ENCODE measurements around the gene IL9R. TPM values are rescaled to one million over a fixed set of nuclear protein-coding genes. Genes with fewer than 3 reads are reported as not detected.
"Not testable (repeated sequence)": the region's sequence is repeated elsewhere in the genome, so short reads cannot be mapped to it uniquely, and the experiment has no call there.

The IL9R gene
- total and polyA plus RNA-seq, 2 donors (not counting 1 experiment from before 2014, with no cell fraction given) = 6.6 to 8.7 TPM

GRCh38 chrX:156004740-156005139, 7.2 kb downstream of the IL9R start:
- Mint-ChIP-seq H3K4me3 (no peak overlapping the region), H3K27me3 (no peaks in the 10 kb centered on the region), H3K4me1 (peaks cover 3% of the 10 kb centered on the region), H3K9me3 (ENCODE audit: insufficient read depth) (no peaks in the 10 kb centered on the region), H3K27ac (no peak overlapping the region)
- peaks cover 6% of the 10 kb centered on the region for H3K79me2 ChIP-seq (ENCODE audit: control insufficient read depth, insufficient read depth, low read length)
- no peaks in the 10 kb centered on the region for H4K20me1 ChIP-seq (ENCODE audit: control insufficient read depth, insufficient read depth, low read length, poor library complexity, severe bottlenecking)
- ChIA-PET POLR2A (no interaction called here), CTCF (no interaction called here)
- H3K27me3 ChIP-seq (replicated peaks in 1 of 4; ENCODE audit: control extremely low read depth in 1 of 4, control insufficient read depth in 3 of 4, insufficient read depth in 4 of 4, low read length in 3 of 4) = no peaks in the 10 kb centered on the region
- H3K4me1 ChIP-seq (ENCODE audit: control insufficient read depth in 2 of 2, insufficient read depth in 2 of 2, low read length in 2 of 2) = peaks cover 5 to 6% of the 10 kb centered on the region in 2 donors
- TF ChIP-seq EZH2 (IDR thresholded peaks at IDR 0.05; ENCODE audit: borderline replicate concordance, insufficient read depth, low read depth, low read length, poor library complexity, severe bottlenecking) (no peak), CTCF (IDR thresholded peaks at IDR 0.05) (no peak)
- no peaks in the 10 kb centered on the region for H3K36me3 ChIP-seq (replicated peaks in 1 of 2; ENCODE audit: control extremely low read depth in 1 of 2, control insufficient read depth in 1 of 2, extremely low read depth in 1 of 2, insufficient read depth in 2 of 2, low read length in 1 of 2)
- H2AFZ ChIP-seq (ENCODE audit: insufficient read depth, low read depth, low read length, poor library complexity, severe bottlenecking) = no peak overlapping the region
- 100% methylated on average over 2 of the region's 3 CpGs for WGBS (ENCODE audit: insufficient coverage)
- no peak overlapping the region for H3K9ac ChIP-seq (ENCODE audit: low read length)
- no peak overlapping the region for H3K4me3 ChIP-seq (ENCODE audit: control extremely low read depth in 1 of 5, extremely low read depth in 1 of 5, insufficient read depth in 1 of 5, low read depth in 2 of 5, low read length in 4 of 5)
- DNase-seq (no peak), ATAC-seq (ENCODE audit: low read depth) (no peak)
- H3K4me2 ChIP-seq (replicated peaks; ENCODE audit: low read depth, low read length, poor library complexity, severe bottlenecking) = no peak overlapping the region
- peaks cover 0 to 2% (median 0%) of the 10 kb centered on the region in 3 donors for H3K9me3 ChIP-seq (ENCODE audit: control extremely low read depth in 1 of 3, control insufficient read depth in 2 of 3, insufficient read depth in 1 of 3, low read length in 2 of 3)
- H3K27ac ChIP-seq (ENCODE audit: low read length in 2 of 2) = no peak overlapping the region
- intact Hi-C loops (cut with micrococcal nuclease) = no loop called here

- H3K27me3 ChIP-seq (replicated peaks in 1 of 4; ENCODE audit: control extremely low read depth in 1 of 4, control insufficient read depth in 3 of 4, insufficient read depth in 4 of 4, low read length in 3 of 4) = no peaks in the 10 kb centered on the region
- CTCF ChIA-PET = no interaction called here
- Mint-ChIP-seq H3K27me3 (no peaks in the 10 kb centered on the region), H3K4me3 (no peak overlapping the region), H3K27ac (no peak overlapping the region), H3K4me1 (peaks cover 3% of the 10 kb centered on the region), H3K9me3 (ENCODE audit: insufficient read depth) (no peaks in the 10 kb centered on the region)
- H3K4me2 ChIP-seq (replicated peaks; ENCODE audit: low read depth, low read length, poor library complexity, severe bottlenecking) = no peak overlapping the region
- WGBS (ENCODE audit: insufficient coverage) = 87% methylated on average over 2 of the region's 6 CpGs
- TF ChIP-seq EZH2 (IDR thresholded peaks at IDR 0.05; ENCODE audit: borderline replicate concordance, insufficient read depth, low read depth, low read length, poor library complexity, severe bottlenecking) = no peak
- TF ChIP-seq CTCF (IDR thresholded peaks at IDR 0.05) = no peak
- intact Hi-C loops (cut with micrococcal nuclease) = no loop called here
- H3K79me2 ChIP-seq (ENCODE audit: control insufficient read depth, insufficient read depth, low read length) = peaks cover 6% of the 10 kb centered on the region
- POLR2A ChIA-PET = no interaction called here
- ATAC-seq (ENCODE audit: low read depth) (no peak), DNase-seq (no peak)
- H4K20me1 ChIP-seq (ENCODE audit: control insufficient read depth, insufficient read depth, low read length, poor library complexity, severe bottlenecking) = no peaks in the 10 kb centered on the region
- H3K4me1 ChIP-seq (ENCODE audit: control insufficient read depth in 2 of 2, insufficient read depth in 2 of 2, low read length in 2 of 2) = peaks cover 5 to 6% of the 10 kb centered on the region in 2 donors
- no peak overlapping the region for H2AFZ ChIP-seq (ENCODE audit: insufficient read depth, low read depth, low read length, poor library complexity, severe bottlenecking)
- no peak overlapping the region for H3K9ac ChIP-seq (ENCODE audit: low read length)
- H3K4me3 ChIP-seq (ENCODE audit: control extremely low read depth in 1 of 5, extremely low read depth in 1 of 5, insufficient read depth in 1 of 5, low read depth in 2 of 5, low read length in 4 of 5) = no peak overlapping the region
- H3K27ac ChIP-seq (ENCODE audit: low read length in 2 of 2) = no peak overlapping the region
- no peaks in the 10 kb centered on the region for H3K36me3 ChIP-seq (replicated peaks in 1 of 2; ENCODE audit: control extremely low read depth in 1 of 2, control insufficient read depth in 1 of 2, extremely low read depth in 1 of 2, insufficient read depth in 2 of 2, low read length in 1 of 2)
- peaks cover 0 to 2% (median 0%) of the 10 kb centered on the region in 3 donors for H3K9me3 ChIP-seq (ENCODE audit: control extremely low read depth in 1 of 3, control insufficient read depth in 2 of 3, insufficient read depth in 1 of 3, low read length in 2 of 3)
Observed at GRCh38 chrX:156005144-156005543, 7.6 kb downstream of the IL9R start.

- H3K4me1 ChIP-seq (ENCODE audit: control insufficient read depth in 2 of 2, insufficient read depth in 2 of 2, low read length in 2 of 2); H3K4me3 ChIP-seq (ENCODE audit: control extremely low read depth in 1 of 5, extremely low read depth in 1 of 5, insufficient read depth in 1 of 5, low read depth in 2 of 5, low read length in 4 of 5); H3K27me3 Mint-ChIP-seq; H3K4me1 Mint-ChIP-seq; DNase-seq; H3K27me3 ChIP-seq (replicated peaks in 1 of 4; ENCODE audit: control extremely low read depth in 1 of 4, control insufficient read depth in 3 of 4, insufficient read depth in 4 of 4, low read length in 3 of 4); H3K4me2 ChIP-seq (replicated peaks; ENCODE audit: low read depth, low read length, poor library complexity, severe bottlenecking); POLR2A ChIA-PET; ATAC-seq (ENCODE audit: low read depth); H3K27ac Mint-ChIP-seq; H2AFZ ChIP-seq (ENCODE audit: insufficient read depth, low read depth, low read length, poor library complexity, severe bottlenecking); H3K27ac ChIP-seq (ENCODE audit: low read length in 2 of 2); H3K36me3 ChIP-seq (replicated peaks in 1 of 2; ENCODE audit: control extremely low read depth in 1 of 2, control insufficient read depth in 1 of 2, extremely low read depth in 1 of 2, insufficient read depth in 2 of 2, low read length in 1 of 2); H3K9ac ChIP-seq (ENCODE audit: low read length); CTCF ChIA-PET; H3K4me3 Mint-ChIP-seq; H3K79me2 ChIP-seq (ENCODE audit: control insufficient read depth, insufficient read depth, low read length); H3K9me3 Mint-ChIP-seq (ENCODE audit: insufficient read depth); intact Hi-C loops (cut with micrococcal nuclease); H3K9me3 ChIP-seq (ENCODE audit: control extremely low read depth in 1 of 3, control insufficient read depth in 2 of 3, insufficient read depth in 1 of 3, low read length in 2 of 3); H4K20me1 ChIP-seq (ENCODE audit: control insufficient read depth, insufficient read depth, low read length, poor library complexity, severe bottlenecking): not testable (repeated sequence)
- WGBS (ENCODE audit: insufficient coverage) = 64% methylated on average over 3 of the region's 8 CpGs
Observed at GRCh38 chrX:156006468-156006867, 9.0 kb downstream of the IL9R start.

Data from B cell (primary cell).